ENCODE results near the gene SLK. TPM values are rescaled to one million over a fixed set of nuclear protein-coding genes. Genes with fewer than 3 reads are reported as not detected.

Gene SLK
- total and polyA plus RNA-seq, 2 experiments from 2014 or later: 6.6 to 37.1 TPM

- H3K4me2 ChIP-seq (ENCODE audit: unreplicated experiment): no peak overlapping the region
- H3K36me3 ChIP-seq (ENCODE audit: low read depth): no peaks in the 10 kb centered on the region
- H3F3A ChIP-seq (ENCODE audit: insufficient read depth): no peaks in the 10 kb centered on the region
- peaks cover 28% of the 10 kb centered on the region for H3K4me1 ChIP-seq (ENCODE audit: insufficient read depth)
- TF ChIP-seq EZH2 (IDR thresholded peaks at IDR 0.05; ENCODE audit: insufficient read depth, poor library complexity, severe bottlenecking) (no peak), EZH2phosphoT487 (IDR thresholded peaks at IDR 0.05; ENCODE audit: insufficient read depth, low read depth) (no peak)
- in situ Hi-C loops (cut with MboI): no loop called here
- no peak overlapping the region for H3K27ac ChIP-seq
- no peaks in the 10 kb centered on the region for H3K27me3 ChIP-seq (replicated peaks; ENCODE audit: insufficient read depth)
- peaks cover 12% of the 10 kb centered on the region; the same call in 1 of the 2 replicates for H4K20me1 ChIP-seq (ENCODE audit: insufficient read depth)
- H3K9ac ChIP-seq: no peak overlapping the region
- H3K9me2 ChIP-seq (ENCODE audit: insufficient read depth): no peaks in the 10 kb centered on the region
- 93 to 98% methylated on average over 4 of the region's 4 CpGs for WGBS, 2 experiments (ENCODE audit: low coverage in 1 of 2, low lambda C conversion rate in 2 of 2, missing lambda C conversion rate in 2 of 2)
- peak; percentile 9 for DNase-seq
- no peak overlapping the region for H3K4me3 ChIP-seq
- H3K9me3 ChIP-seq (ENCODE audit: low read depth): no peaks in the 10 kb centered on the region
- peaks cover 100% of the 10 kb centered on the region for H3K79me2 ChIP-seq (ENCODE audit: insufficient read depth)
- H2AFZ ChIP-seq: no peak overlapping the region
These were observed 15.7 kb downstream of the SLK start for GRCh38 chr10:103982639-103983038.

DNA sequence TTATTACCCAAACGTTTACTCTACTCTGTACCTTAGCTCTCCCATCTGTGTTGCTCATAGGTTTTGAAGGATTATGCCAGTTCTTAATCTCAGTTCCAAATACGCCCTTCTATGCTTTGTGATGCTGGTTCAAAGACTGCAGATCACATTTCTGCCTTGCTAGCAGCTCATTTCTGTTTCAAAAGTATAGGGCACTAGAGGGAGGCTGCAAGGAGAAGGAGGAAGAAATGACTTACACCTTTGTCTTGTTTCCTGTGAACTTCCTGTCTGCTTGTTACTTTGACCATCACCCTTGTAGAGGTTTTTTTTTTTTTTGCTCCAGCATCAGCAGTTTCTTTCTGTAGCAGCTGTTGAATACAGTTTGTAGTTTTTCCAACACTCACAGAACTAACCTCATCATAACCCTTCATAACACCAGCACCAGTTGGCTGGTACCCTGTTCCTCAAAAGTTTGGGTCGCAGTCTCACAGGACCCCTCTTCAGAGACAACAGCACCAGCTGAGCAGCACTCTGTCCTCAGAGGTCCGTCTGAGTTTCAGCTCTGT lies 16.5 kb downstream of the SLK start:
- Histone ChIP-seq H3K27ac (peak overlapping the region; percentile 10; the same call in 1 of the 2 replicates), H3K27me3 (replicated peaks; ENCODE audit: insufficient read depth) (no peaks in the 10 kb centered on the region), H3K36me3 (ENCODE audit: low read depth) (no peaks in the 10 kb centered on the region), H3F3A (ENCODE audit: insufficient read depth) (no peaks in the 10 kb centered on the region), H3K4me3 (no peak overlapping the region), H3K9ac (no peak overlapping the region), H3K9me2 (ENCODE audit: insufficient read depth) (no peaks in the 10 kb centered on the region), H2AFZ (no peak overlapping the region), H3K4me2 (ENCODE audit: unreplicated experiment) (peak overlapping the region; percentile 10), H4K20me1 (ENCODE audit: insufficient read depth) (peaks cover 12% of the 10 kb centered on the region; the same call in 1 of the 2 replicates), H3K79me2 (ENCODE audit: insufficient read depth) (peaks cover 100% of the 10 kb centered on the region), H3K4me1 (ENCODE audit: insufficient read depth) (peaks cover 28% of the 10 kb centered on the region), H3K9me3 (ENCODE audit: low read depth) (no peaks in the 10 kb centered on the region)
- TF ChIP-seq EZH2 (IDR thresholded peaks at IDR 0.05; ENCODE audit: insufficient read depth, poor library complexity, severe bottlenecking) (no peak), EZH2phosphoT487 (IDR thresholded peaks at IDR 0.05; ENCODE audit: insufficient read depth, low read depth) (no peak)
- DNase-seq: peak; percentile 10
- WGBS, 2 experiments (ENCODE audit: low coverage in 1 of 2, low lambda C conversion rate in 2 of 2, missing lambda C conversion rate in 2 of 2): 32 to 45% methylated on average over 4 of the region's 4 CpGs
- in situ Hi-C loops (cut with MboI): no loop called here

GRCh38 chr10:103985726-103986125 lies 18.8 kb downstream of the SLK start:
- TF ChIP-seq EZH2 (IDR thresholded peaks at IDR 0.05; ENCODE audit: insufficient read depth, poor library complexity, severe bottlenecking) (no peak), EZH2phosphoT487 (IDR thresholded peaks at IDR 0.05; ENCODE audit: insufficient read depth, low read depth) (no peak)
- Histone ChIP-seq H3K27ac (no peak overlapping the region), H3F3A (ENCODE audit: insufficient read depth) (no peaks in the 10 kb centered on the region), H4K20me1 (ENCODE audit: insufficient read depth) (peaks cover 8% of the 10 kb centered on the region; the same call in 1 of the 2 replicates), H3K9me2 (ENCODE audit: insufficient read depth) (no peaks in the 10 kb centered on the region), H3K27me3 (replicated peaks; ENCODE audit: insufficient read depth) (no peaks in the 10 kb centered on the region), H3K79me2 (ENCODE audit: insufficient read depth) (peaks cover 99% of the 10 kb centered on the region), H3K4me1 (ENCODE audit: insufficient read depth) (peaks cover 28% of the 10 kb centered on the region), H3K9ac (no peak overlapping the region), H3K9me3 (ENCODE audit: low read depth) (no peaks in the 10 kb centered on the region), H3K4me2 (ENCODE audit: unreplicated experiment) (no peak overlapping the region), H2AFZ (no peak overlapping the region), H3K4me3 (no peak overlapping the region), H3K36me3 (ENCODE audit: low read depth) (no peaks in the 10 kb centered on the region)
- DNase-seq: peak; percentile 27
- in situ Hi-C loops (cut with MboI): no loop called here

- peaks cover 32% of the 10 kb centered on the region for H3K4me1 ChIP-seq (ENCODE audit: insufficient read depth)
These were observed 19.4 kb downstream of the SLK start for GRCh38 chr10:103986360-103986759.

More at GRCh38 chr10:103986360-103986759, 19.4 kb downstream of the SLK start:
- Histone ChIP-seq H3K36me3 (ENCODE audit: low read depth) (no peaks in the 10 kb centered on the region), H3K79me2 (ENCODE audit: insufficient read depth) (peaks cover 99% of the 10 kb centered on the region), H3F3A (ENCODE audit: insufficient read depth) (no peaks in the 10 kb centered on the region), H3K27ac (no peak overlapping the region), H3K27me3 (replicated peaks; ENCODE audit: insufficient read depth) (no peaks in the 10 kb centered on the region), H3K9me2 (ENCODE audit: insufficient read depth) (no peaks in the 10 kb centered on the region), H3K4me2 (ENCODE audit: unreplicated experiment) (no peak overlapping the region), H2AFZ (no peak overlapping the region), H4K20me1 (ENCODE audit: insufficient read depth) (peaks cover 8% of the 10 kb centered on the region; the same call in 1 of the 2 replicates), H3K4me3 (no peak overlapping the region), H3K9ac (no peak overlapping the region), H3K9me3 (ENCODE audit: low read depth) (no peaks in the 10 kb centered on the region)
- in situ Hi-C loops (cut with MboI): no loop called here
- TF ChIP-seq EZH2 (IDR thresholded peaks at IDR 0.05; ENCODE audit: insufficient read depth, poor library complexity, severe bottlenecking): no peak
- TF ChIP-seq EZH2phosphoT487 (IDR thresholded peaks at IDR 0.05; ENCODE audit: insufficient read depth, low read depth): no peak
- no peak for DNase-seq
- WGBS, 2 experiments (ENCODE audit: low coverage in 1 of 2, low lambda C conversion rate in 2 of 2, missing lambda C conversion rate in 2 of 2): 84 to 86% methylated on average over 7 of the region's 7 CpGs

Measured in GM23248 (cell line).